Measurements from ENCODE around the gene SPTSSB.

GRCh38 chr3:161401389-161401788 is 30.1 kb upstream of the SPTSSB start:
- TF ChIP-seq, protein P1, sequence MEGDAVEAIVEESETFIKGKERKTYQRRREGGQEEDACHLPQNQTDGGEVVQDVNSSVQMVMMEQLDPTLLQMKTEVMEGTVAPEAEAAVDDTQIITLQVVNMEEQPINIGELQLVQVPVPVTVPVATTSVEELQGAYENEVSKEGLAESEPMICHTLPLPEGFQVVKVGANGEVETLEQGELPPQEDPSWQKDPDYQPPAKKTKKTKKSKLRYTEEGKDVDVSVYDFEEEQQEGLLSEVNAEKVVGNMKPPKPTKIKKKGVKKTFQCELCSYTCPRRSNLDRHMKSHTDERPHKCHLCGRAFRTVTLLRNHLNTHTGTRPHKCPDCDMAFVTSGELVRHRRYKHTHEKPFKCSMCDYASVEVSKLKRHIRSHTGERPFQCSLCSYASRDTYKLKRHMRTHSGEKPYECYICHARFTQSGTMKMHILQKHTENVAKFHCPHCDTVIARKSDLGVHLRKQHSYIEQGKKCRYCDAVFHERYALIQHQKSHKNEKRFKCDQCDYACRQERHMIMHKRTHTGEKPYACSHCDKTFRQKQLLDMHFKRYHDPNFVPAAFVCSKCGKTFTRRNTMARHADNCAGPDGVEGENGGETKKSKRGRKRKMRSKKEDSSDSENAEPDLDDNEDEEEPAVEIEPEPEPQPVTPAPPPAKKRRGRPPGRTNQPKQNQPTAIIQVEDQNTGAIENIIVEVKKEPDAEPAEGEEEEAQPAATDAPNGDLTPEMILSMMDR (IDR thresholded peaks at IDR 0.05): no peak
- no peak for TF ChIP-seq POLR2A (IDR thresholded peaks at IDR 0.05)

All from right lobe of liver (tissue), 4 donors.